ENCODE measurements around the gene R3HDM4.

R3HDM4 gene

GRCh38 chr19:947090-947706 is 34.2 kb upstream of the R3HDM4 start:
- DNase-seq (ENCODE audit: low spot score) = no peak

GRCh38 chr19:945401-946252 is 32.6 kb upstream of the R3HDM4 start:
- no peak for DNase-seq (ENCODE audit: low spot score)

GRCh38 chr19:944663-945241 is 31.7 kb upstream of the R3HDM4 start:
- DNase-seq (ENCODE audit: low spot score) = no peak

GRCh38 chr19:944171-944567 is 31.1 kb upstream of the R3HDM4 start:
- DNase-seq (ENCODE audit: low spot score) = no peak

- no peak for DNase-seq (ENCODE audit: low spot score)
These were observed 30.6 kb upstream of the R3HDM4 start for GRCh38 chr19:943551-944170.

- DNase-seq (ENCODE audit: low spot score) = no peak
These were observed 29.2 kb upstream of the R3HDM4 start for GRCh38 chr19:942133-942645.

GRCh38 chr19:941292-942132 is 28.5 kb upstream of the R3HDM4 start:
- no peak for DNase-seq (ENCODE audit: low spot score)

- DNase-seq (ENCODE audit: low spot score) = peak; percentile 81
These were observed 27.7 kb upstream of the R3HDM4 start for GRCh38 chr19:940591-941291.

- no peak for DNase-seq (ENCODE audit: low spot score)
These were observed 26.9 kb upstream of the R3HDM4 start for GRCh38 chr19:939922-940321.

- DNase-seq (ENCODE audit: low spot score) = no peak
These were observed 26.4 kb upstream of the R3HDM4 start for GRCh38 chr19:939439-939838.

- DNase-seq (ENCODE audit: low spot score) = no peak
These were observed 25.4 kb upstream of the R3HDM4 start for GRCh38 chr19:938233-938923.

GRCh38 chr19:937259-937694 is 24.3 kb upstream of the R3HDM4 start:
- no peak for DNase-seq (ENCODE audit: low spot score)

GRCh38 chr19:936175-936546 is 23.1 kb upstream of the R3HDM4 start:
- no peak for DNase-seq (ENCODE audit: low spot score)

- peak; percentile 72 for DNase-seq (ENCODE audit: low spot score)
These were observed 22.0 kb upstream of the R3HDM4 start for GRCh38 chr19:934865-935479.

- no peak for DNase-seq (ENCODE audit: low spot score)
These were observed 21.3 kb upstream of the R3HDM4 start for GRCh38 chr19:934197-934840.

- no peak for DNase-seq (ENCODE audit: low spot score)
These were observed 20.5 kb upstream of the R3HDM4 start for GRCh38 chr19:933553-933882.

GRCh38 chr19:932648-933552 is 19.9 kb upstream of the R3HDM4 start:
- DNase-seq (ENCODE audit: low spot score) = no peak

- DNase-seq (ENCODE audit: low spot score) = no peak
These were observed 19.0 kb upstream of the R3HDM4 start for GRCh38 chr19:931860-932647.
